Progenitor cell of endocrine pancreas (in vitro differentiated cells): ENCODE data around the gene CNOT2. TPM values are rescaled to one million over a fixed set of nuclear protein-coding genes. Genes with fewer than 3 reads are reported as not detected.

Source experiments
- DNase-seq: peaks from one replicate; pipeline ENCODE4 v3.0.0; 2021; ENCODE audit warnings: low spot score; ENCODE audit not compliant: unreplicated experiment
- H3K27ac Mint-ChIP-seq: 2 replicates; pipeline ENCODE4 v1.8.0; 2021; ENCODE audit warnings: mild to moderate bottlenecking, moderate library complexity, mixed read lengths
- H3K27me3 Mint-ChIP-seq: 2 replicates; pipeline ENCODE4 v1.8.0; 2021; ENCODE audit warnings: mixed read lengths
- H3K36me3 Mint-ChIP-seq: 2 replicates; pipeline ENCODE4 v1.8.0; 2022; ENCODE audit warnings: mixed read lengths; ENCODE audit not compliant: insufficient read depth
- H3K4me1 Mint-ChIP-seq: 2 replicates; pipeline ENCODE4 v1.8.0; 2021; ENCODE audit warnings: low read depth, mixed read lengths
- H3K4me3 Mint-ChIP-seq: 2 replicates; pipeline ENCODE4 v1.8.0; 2021; ENCODE audit warnings: low read depth, mild to moderate bottlenecking, moderate library complexity, mixed read lengths
- H3K9me3 Mint-ChIP-seq: 2 replicates; pipeline ENCODE4 v1.8.0; 2021; ENCODE audit warnings: low read depth, mixed read lengths
- CTCF ChIP-seq: fragments of 200-600 bp; sonication (generic); IDR thresholded peaks from one replicate; pipeline ENCODE4 v1.5.0; 2021; ENCODE audit warnings: antibody characterized with exemption, mild to moderate bottlenecking; ENCODE audit not compliant: unreplicated experiment
- total RNA-seq: library from RNA; stranded (reverse); gene quantifications from 2 replicates; pipeline ENCODE4 v1.2.1, GENCODE V29; 2021

Gene CNOT2
- total RNA-seq, 1 donor from 2014 or later, result 128 TPM

DNA sequence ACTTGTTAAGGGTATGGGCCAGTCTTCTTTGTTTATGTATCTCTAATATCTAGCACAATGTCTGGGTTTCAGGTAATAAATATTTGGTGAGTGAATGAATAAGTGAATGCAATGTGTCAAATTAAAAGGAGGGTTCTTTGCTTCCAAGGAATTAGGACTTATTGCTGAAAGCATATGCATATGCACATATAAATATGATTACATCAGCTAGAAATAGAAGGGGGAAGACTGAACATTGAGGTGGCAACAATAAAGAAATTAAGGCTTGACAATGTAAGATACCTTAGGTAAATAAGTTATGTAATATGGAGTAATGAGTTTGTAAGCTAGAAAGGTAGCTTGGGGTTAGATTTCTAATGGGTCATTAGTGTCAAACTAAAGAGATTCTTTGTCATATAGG is 160.6 kb downstream of the CNOT2 start:
- TF ChIP-seq CTCF, result no peak
- no peaks in the 10 kb centered on the region for H3K4me1 Mint-ChIP-seq
- no peak for DNase-seq
- no peak overlapping the region for H3K4me3 Mint-ChIP-seq
- no peaks in the 10 kb centered on the region for H3K9me3 Mint-ChIP-seq
- H3K36me3 Mint-ChIP-seq, result peaks cover 24% of the 10 kb centered on the region
- no peak overlapping the region for H3K27ac Mint-ChIP-seq
- H3K27me3 Mint-ChIP-seq, result no peaks in the 10 kb centered on the region

Other genes starting within 250 kb of the CNOT2 start
- gene KCNMB4, start 122.9 kb downstream of the CNOT2 start, total RNA-seq, result 8.2 and 9.6 TPM in 2 replicates